SK-MEL-5 (cell line): ENCODE measurements around the gene CNOT10. TPM values are rescaled to one million over a fixed set of nuclear protein-coding genes. Genes with fewer than 3 reads are reported as not detected.
A peak's percentile ranks its signal among the peaks of the same experiment; 100 is the strongest.

Experiments used
- DNase-seq: peaks from one replicate; pipeline ENCODE4 v3.0.0-alpha.2; 2016; ENCODE audit warnings: low read depth, low spot score
- in situ Hi-C: cut with HindIII; loops from 2 replicates; pipeline ENCODE4 v1.10.0; 2016; ENCODE audit warnings: low sequenced_read_pairs, high pct_unique_total_duplicates, low pct_unique_long_range_greater_than_20kb
- total RNA-seq: library from RNA; depleted of rRNA; stranded (reverse); fragments of >200 nt; shearing (Covaris generic); gene quantifications from 2 replicates; pipeline ENCODE4 v1.2.3, GENCODE V29; 2014

CNOT10 gene
- total RNA-seq, 1 experiment from 2014 or later, result 29.2 TPM

GRCh38 chr3:32684029-32684799 is 774 bp upstream of the CNOT10 start:
- in situ Hi-C loops, result no loop called here
- DNase-seq, result no peak

GRCh38 chr3:32685543-32686185 is 676 bp downstream of the CNOT10 start:
- DNase-seq, result no peak
- in situ Hi-C loops, result no loop called here

GRCh38 chr3:32686713-32687112 is 1.7 kb downstream of the CNOT10 start:
- DNase-seq, result no peak
- in situ Hi-C loops, result no loop called here

GRCh38 chr3:32691847-32692246 is 6.9 kb downstream of the CNOT10 start:
- in situ Hi-C loops, result no loop called here
- no peak for DNase-seq

- in situ Hi-C loops, result no loop called here
- no peak for DNase-seq
These were observed 11.5 kb downstream of the CNOT10 start for GRCh38 chr3:32696523-32696922.

- DNase-seq, result no peak
- in situ Hi-C loops, result no loop called here
These were observed 13.5 kb downstream of the CNOT10 start for GRCh38 chr3:32698506-32698905.

- in situ Hi-C loops, result no loop called here
- no peak for DNase-seq
These were observed 14.4 kb downstream of the CNOT10 start for GRCh38 chr3:32699429-32699828.

- in situ Hi-C loops, result no loop called here
- no peak for DNase-seq
These were observed 15.3 kb downstream of the CNOT10 start for GRCh38 chr3:32700244-32700643.

GRCh38 chr3:32703491-32703972 is 18.5 kb downstream of the CNOT10 start:
- peak; percentile 15 for DNase-seq
- in situ Hi-C loops, result no loop called here

GRCh38 chr3:32705232-32705631 is 20.2 kb downstream of the CNOT10 start:
- DNase-seq, result no peak
- in situ Hi-C loops, result no loop called here

- DNase-seq, result no peak
- in situ Hi-C loops, result no loop called here
These were observed 21.5 kb downstream of the CNOT10 start for GRCh38 chr3:32706348-32707025.

GRCh38 chr3:32707026-32707370 is 22.0 kb downstream of the CNOT10 start:
- DNase-seq, result no peak
- in situ Hi-C loops, result no loop called here

- in situ Hi-C loops, result no loop called here
- no peak for DNase-seq
These were observed 23.8 kb downstream of the CNOT10 start for GRCh38 chr3:32708672-32709283.

- in situ Hi-C loops, result no loop called here
- DNase-seq, result no peak
These were observed 24.4 kb downstream of the CNOT10 start for GRCh38 chr3:32709346-32709745.

- DNase-seq, result no peak
These were observed 27.6 kb downstream of the CNOT10 start for GRCh38 chr3:32712506-32713055.

GRCh38 chr3:32713181-32713580 is 28.2 kb downstream of the CNOT10 start:
- DNase-seq, result no peak
- in situ Hi-C loops, result no loop called here

More at GRCh38 chr3:32712506-32713055, 27.6 kb downstream of the CNOT10 start:
- in situ Hi-C loops, result no loop called here

- DNase-seq, result no peak
- in situ Hi-C loops, result no loop called here
These were observed 34.3 kb downstream of the CNOT10 start for GRCh38 chr3:32719335-32719734.

GRCh38 chr3:32719931-32720330 is 34.9 kb downstream of the CNOT10 start:
- in situ Hi-C loops, result no loop called here

More at GRCh38 chr3:32719931-32720330, 34.9 kb downstream of the CNOT10 start:
- DNase-seq, result no peak
